ENCODE measurements around the gene RPH3AL.

- TF ChIP-seq, protein P1, sequence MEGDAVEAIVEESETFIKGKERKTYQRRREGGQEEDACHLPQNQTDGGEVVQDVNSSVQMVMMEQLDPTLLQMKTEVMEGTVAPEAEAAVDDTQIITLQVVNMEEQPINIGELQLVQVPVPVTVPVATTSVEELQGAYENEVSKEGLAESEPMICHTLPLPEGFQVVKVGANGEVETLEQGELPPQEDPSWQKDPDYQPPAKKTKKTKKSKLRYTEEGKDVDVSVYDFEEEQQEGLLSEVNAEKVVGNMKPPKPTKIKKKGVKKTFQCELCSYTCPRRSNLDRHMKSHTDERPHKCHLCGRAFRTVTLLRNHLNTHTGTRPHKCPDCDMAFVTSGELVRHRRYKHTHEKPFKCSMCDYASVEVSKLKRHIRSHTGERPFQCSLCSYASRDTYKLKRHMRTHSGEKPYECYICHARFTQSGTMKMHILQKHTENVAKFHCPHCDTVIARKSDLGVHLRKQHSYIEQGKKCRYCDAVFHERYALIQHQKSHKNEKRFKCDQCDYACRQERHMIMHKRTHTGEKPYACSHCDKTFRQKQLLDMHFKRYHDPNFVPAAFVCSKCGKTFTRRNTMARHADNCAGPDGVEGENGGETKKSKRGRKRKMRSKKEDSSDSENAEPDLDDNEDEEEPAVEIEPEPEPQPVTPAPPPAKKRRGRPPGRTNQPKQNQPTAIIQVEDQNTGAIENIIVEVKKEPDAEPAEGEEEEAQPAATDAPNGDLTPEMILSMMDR (IDR thresholded peaks at IDR 0.05; ENCODE audit: control extremely low read depth in 1 of 3, insufficient read depth in 1 of 3, low read depth in 1 of 3, low read length in 3 of 3) = no peak
- TF ChIP-seq POLR2A (IDR thresholded peaks at IDR 0.05; ENCODE audit: control extremely low read depth in 1 of 2, low read depth in 2 of 2, low read length in 2 of 2) (no peak), EGR1 (IDR thresholded peaks at IDR 0.05; ENCODE audit: borderline replicate concordance, low read depth, low read length) (no peak), EP300 (IDR thresholded peaks at IDR 0.05; ENCODE audit: borderline replicate concordance in 1 of 2, low read depth in 2 of 2, low read length in 2 of 2) (no peak), MAX (IDR thresholded peaks at IDR 0.05) (no peak), ZNF274 (IDR thresholded peaks at IDR 0.05; ENCODE audit: borderline replicate concordance, extremely low read depth, low read length) (no peak)
These were observed 16.9 kb downstream of the RPH3AL start for GRCh38 chr17:335691-336090.

Data from H1 (cell line).